Measurements from ENCODE around the gene AURKA.
A peak's percentile ranks its signal among the peaks of the same experiment; 100 is the strongest.

Gene AURKA

DNA sequence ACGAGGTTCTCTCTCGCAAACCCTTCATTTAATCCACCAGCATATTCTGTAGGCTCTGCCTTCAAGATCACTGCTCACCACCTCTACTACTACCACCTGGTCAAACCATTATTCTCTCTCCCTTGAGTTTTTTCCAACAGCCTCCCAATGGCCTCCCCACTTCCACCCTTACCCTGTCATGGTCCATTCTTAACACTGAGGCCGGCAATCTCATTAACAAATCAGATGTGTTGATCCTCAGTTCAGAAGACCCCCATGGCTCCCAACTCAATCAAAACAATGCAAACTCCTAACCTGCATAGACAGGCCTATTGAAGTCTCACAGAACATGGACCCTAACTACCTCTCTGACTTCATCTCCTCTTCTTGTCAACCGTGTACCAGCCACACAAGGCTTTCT, 2.2 kb downstream of the AURKA start:
- DNase-seq: no peak

DNA sequence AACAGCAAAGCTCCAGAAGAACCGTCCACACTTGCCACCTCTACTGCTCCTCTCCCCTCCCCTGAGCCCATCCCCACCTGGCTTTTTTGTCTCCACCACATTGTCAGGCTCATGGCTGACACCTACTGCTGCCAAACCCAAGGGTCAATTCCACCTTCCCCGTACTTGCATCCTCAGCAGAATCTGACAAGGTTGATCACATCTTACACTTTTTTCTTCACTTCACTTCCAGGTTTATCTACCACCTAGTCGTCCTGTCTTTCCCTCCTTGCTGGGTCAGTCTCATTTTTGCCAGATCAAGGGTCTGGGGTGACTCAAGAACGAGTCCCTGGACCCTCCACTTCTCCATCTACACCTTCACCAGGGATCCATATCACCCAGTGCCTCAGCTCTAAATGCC, 3.1 kb downstream of the AURKA start:
- no peak for DNase-seq

DNA sequence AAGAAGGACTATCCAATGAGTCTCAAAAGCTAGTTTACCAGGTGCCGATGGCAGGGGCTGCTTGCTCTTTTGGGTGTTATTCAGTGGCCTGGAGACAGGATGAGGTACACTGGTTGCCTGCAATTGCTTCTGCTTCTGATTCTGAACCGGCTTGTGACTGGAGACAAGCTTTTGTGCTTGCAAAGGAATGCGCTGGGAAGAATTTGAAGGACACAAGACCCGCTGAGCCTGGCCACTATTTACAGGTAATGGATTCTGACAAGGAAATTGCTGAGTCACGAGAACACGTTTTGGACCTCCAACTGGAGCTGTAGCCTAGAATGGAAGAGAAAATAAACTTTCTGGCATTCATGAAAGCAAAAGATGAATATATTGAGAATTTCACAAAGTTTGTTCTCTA, 5.8 kb downstream of the AURKA start:
- no peak for DNase-seq

DNA sequence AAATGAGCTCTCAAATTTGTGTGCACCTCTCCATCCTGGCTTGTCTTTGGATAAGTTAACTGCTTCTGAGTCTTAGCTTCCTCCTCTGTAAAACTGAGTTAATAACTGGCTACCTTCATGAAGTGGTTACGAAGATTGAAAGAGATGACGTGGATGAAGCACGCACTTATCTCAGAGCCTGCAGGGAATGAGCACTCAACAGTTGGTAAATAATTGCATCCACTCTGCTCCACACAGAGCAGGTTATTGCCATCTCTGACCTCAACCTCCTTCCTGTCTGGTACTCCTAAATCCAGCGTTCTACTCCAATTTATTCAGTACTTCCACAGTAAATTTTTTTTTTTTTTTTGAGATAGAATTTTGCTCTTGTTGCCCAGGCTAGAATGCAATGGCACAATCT, 6.9 kb downstream of the AURKA start:
- no peak for DNase-seq

DNA sequence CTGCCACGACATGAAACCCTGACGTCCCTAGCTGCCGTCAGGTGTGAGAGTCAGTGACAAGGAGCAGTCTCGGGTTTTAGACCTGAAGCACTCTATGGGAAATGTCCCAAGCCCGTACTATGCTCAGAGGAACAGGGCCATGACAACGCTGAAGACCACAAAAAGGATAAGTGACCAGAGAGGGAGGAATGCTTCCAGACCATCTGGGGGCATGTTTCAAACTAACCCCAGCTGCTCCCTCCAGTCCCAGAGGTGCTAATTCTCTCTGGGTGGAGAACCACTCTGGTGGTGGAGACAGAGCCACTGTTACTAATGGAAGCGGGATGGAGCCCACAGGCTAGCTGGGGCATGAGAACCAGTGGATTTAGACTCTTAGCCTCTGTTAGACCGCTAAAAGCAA, 8.7 kb downstream of the AURKA start:
- DNase-seq: no peak

DNA sequence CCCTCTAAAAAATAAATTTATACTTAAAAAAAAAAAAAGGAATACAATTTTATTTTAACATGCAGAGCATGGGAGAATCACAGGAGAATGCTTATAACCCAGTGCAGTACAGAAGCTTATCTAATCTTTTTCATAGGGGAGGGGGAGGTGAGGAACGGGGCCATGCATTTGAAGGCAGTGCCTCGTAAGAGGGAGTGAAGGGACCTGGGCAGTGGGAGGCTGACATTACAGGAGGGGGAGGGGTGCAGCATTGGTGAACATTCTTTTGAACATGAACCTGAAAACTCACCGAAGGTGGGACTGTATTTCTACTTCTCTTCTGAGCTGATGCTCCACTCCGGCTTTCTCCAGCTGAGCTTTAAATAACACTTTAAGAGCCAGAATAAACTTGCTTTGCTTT, 9.3 kb downstream of the AURKA start:
- DNase-seq: no peak

DNA sequence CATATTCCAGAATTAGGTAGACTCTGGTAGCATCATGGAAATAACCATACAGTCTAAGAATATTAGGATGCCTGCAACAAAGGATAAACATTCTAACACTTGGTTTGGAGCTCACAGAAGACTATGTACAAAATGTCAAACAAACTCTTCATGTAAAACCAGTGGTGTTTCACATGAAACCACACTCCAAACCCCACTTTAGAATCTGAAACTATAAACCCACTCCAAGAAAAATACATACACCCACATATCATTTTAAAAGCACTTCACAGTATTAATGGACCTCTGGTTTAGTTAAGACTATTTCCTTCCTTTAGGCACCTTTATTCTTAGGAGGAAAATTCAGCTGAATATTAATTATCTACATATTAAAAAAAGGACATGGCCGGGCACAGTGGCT, 10.5 kb downstream of the AURKA start:
- no peak for DNase-seq

DNA sequence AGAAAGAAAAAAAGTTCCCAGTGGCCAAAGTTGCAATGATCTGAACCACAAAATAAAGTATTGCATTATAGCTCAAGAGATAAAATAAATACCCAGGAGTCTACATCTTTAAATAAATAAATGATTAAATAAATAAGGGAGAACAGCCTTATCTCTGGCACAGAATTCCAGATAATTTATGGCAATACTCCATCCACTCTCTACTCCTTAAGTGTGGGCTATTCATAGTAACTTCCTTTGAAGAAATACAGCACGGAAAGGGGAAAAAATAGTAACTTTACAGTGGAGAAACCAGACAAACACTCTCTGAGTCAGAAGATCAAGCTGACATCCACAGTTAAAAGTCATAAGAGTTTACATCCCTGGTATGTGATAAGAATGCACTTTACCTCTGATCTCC, 11.6 kb downstream of the AURKA start:
- no peak for DNase-seq

DNA sequence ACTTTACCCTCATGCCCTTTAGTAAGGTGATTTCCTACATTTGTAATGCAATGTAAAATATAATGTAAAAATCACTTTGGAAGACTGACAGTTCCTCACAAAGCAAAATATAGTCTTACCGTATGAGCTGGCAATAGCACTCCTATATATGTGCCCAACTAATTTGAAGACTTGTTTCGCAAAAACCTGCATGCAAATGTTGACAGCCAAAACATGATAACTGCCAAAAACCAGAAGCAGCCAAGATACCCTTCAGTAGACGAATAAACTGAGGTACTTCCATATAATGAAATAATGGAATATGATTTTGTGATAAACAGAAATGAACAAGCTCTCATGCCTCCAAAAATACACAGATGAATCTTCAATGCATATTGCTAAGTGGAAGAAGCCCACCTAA, 13.6 kb downstream of the AURKA start:
- DNase-seq: no peak

DNA sequence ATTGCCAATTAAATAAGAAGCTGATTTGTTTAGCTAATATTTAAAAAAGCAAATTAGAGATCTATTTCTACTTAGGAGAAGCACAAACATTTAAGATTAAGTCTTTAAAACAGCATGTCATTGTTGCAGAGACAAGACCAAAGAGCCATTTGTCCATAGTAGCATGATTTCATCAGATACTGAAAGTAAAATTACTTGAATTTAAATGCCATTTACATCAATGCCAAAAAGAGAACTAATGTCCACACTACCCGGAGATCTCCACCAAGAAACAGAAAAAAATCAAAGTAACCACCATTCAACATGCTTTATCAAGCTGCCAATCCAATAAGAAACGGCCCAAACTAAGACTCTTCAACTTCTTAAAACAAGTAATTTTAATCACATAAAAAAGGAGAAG, 15.7 kb downstream of the AURKA start:
- DNase-seq: no peak

DNA sequence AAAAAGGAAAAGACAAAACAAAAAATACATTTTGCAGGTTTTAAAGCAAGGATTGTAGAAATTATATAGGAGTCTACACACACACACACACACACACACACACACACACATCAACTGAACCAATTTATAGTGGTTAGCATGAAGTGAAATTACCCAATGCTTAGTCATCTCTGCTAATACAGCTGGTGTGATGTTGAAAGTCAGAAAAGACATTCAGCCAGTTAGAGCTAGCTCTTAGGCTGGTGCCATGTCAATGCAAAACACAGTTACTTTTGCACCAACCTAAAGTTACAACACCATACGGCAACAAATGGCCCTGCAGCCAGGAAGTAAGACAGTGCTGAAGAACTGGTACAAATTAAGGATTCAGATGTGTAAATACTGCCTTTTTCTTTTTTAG, 18.1 kb downstream of the AURKA start:
- peak in 1 of 2 donors; percentile 64 for DNase-seq

DNA sequence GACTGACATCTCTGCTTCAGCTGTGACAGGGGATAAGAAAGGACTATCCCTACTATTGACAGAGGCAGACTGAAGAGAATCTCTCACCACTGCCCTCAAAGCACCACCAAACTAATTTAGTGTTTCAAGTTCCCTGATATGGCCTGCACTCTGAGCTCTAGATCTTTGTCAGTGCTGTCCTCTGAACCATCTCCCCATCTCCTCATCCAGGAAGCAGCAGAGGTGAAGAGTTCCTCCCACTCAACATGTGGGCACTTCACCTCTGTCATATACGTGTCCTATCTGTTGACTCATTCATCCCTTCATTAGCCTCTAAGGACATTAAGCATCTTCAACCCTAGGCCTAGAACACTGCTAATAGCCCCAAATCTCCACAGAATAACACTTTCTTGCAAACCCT, 19.2 kb downstream of the AURKA start:
- no peak for DNase-seq

DNA sequence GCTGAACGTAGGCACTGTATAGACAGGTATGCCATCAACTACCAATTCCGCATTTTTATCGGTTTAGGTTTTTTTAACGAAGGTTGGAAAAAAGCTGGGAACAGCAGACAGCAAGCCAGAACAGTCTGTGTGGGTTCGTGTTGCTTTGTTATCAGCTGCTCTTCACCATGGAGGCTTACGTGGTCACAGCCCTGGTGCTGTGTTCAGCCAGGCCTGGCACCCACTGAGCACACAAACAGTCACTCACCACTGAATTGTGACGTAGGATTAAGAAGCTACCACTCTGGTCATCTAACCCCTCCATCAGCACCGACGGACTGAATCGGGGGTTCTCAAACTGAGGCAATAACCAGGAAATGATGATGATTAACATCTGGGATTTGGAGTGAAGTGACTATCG, 20.0 kb downstream of the AURKA start:
- no peak for DNase-seq

DNA sequence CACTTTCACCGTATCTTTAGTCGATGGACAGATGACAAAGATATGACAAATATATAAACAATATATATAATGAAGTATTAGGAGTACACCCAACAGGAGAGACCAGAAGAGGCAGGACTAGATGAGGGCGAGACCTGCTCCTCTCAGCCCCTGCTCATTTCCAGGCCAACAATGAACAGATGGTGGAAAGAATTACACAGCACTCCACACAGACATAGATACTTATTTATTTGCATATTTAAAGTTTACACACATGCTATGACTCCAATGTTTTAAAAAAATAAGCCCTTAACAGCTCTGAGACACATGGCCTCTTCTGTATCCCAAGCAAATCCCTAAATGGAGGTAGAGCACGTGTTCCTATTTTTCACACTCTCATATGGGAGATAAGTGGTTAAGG, 22.8 kb downstream of the AURKA start:
- no peak for DNase-seq

DNA sequence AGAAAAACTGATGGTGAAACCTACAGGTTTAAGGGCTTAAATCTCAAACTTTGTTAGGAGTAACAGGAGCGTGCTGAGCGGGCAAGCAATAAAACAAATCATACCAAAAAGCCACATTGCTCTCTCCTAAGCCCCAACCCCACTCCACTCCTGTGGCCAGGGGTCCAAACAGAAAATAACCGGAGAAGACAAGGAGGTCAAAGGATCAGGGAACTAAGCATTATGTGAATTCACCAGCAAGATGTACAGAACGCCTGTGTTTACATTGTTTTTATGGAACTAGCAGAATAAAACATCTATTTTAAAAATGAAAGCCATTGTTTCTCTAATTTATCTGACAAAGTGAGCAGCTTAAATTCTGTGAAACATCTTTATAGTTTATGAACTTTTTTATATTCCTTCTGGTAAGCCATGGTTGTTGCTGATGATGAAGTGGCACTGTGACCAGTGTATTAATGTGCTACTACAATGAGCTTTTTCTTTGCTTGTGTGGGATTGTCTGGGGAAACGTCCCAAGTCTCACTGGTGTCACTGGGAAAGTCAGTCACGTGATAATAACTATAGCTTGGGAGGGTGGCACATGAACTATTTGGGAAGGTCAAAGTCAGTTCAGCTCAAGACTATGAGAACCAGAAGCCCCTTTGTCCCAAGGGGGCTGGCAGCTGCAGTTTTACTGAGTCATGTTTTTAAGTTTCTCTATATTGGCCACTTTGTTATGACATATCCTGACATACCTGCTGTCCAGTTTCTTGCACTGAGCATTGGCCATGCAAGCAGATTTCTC, 23.5 kb downstream of the AURKA start:
- DNase-seq: no peak

DNA sequence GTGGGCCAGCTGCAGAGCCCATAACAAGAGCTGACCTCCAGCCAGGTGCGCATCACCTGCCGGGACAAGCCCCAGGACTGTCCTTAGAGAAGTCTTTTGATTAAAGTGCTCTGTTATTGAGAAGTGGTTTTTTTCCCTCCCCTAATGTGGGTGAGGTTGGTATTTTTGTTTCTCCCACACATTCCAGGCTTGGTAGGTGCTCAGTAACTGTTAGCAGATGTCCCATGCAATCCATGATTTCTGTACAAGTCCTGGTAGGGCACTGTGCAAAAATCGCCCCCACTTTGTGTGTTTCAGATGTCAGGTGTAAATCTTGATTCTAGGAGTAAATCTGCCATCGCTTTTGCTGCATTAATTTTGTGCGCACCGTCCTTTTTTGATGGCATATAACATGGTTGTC, 28.5 kb downstream of the AURKA start:
- no peak for DNase-seq

DNA sequence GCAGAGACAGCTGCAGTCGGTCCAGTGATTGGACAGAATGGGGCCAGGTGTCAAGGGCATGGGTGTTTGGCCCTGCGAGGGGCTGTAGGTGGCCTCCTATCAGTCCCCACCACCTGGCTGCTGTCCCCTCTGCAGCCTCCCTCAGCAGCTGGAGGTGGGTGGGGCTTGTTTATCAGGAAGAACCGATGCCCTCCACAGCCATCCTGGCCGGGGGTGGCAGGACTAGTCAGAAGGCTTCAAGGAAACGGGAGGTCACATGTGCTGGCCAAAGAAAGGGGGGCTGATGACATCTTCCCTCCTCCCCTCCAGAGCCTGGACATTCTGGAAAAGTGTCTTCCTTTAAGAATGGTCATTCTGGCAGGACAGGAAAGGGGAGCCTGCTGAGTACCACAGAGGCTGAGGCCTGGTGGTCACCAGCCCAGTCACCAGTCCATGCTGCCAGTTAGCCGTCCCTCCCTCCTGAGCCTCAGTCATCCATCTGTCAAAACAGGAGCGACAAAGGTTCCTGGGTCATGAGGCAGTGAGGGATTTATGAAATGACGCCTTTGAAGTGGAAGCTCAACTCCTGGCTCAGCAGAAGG, 29.1 kb downstream of the AURKA start:
- no peak for DNase-seq

DNA sequence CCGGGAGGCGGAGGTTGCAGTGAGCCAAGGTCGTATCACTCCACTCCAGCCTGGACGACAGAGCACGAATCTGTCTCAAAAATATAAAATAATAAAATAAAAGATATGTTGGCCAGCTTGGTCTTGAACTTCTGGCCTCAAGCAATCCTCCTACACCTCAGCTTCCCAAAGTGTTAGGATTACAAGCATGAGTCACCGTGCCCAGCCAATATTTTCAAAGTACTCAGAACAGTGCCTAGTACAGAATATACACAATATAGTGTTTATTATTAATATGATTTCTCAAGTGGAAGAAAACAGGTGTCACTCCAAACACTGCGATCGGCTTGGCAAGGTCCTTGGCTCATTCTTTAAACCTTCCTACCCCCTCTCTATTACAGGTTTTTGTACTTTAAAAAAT, 30.1 kb downstream of the AURKA start:
- no peak for DNase-seq

DNA sequence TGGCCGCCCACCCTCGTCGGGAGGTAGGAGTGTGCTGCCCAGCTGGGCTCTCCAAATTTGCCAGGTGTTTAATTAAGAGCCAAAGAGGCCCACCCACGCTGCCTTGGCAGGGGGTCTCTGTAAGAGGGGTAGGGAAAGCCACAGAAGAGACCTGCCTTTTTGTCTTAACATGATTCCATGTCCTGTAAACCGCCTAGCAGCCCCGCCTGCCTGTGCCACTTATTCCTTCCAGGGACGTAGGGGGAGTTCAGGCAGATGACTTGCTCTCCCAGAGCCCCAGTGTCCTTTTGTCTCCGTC, 31.2 kb downstream of the AURKA start:
- DNase-seq: no peak

DNA sequence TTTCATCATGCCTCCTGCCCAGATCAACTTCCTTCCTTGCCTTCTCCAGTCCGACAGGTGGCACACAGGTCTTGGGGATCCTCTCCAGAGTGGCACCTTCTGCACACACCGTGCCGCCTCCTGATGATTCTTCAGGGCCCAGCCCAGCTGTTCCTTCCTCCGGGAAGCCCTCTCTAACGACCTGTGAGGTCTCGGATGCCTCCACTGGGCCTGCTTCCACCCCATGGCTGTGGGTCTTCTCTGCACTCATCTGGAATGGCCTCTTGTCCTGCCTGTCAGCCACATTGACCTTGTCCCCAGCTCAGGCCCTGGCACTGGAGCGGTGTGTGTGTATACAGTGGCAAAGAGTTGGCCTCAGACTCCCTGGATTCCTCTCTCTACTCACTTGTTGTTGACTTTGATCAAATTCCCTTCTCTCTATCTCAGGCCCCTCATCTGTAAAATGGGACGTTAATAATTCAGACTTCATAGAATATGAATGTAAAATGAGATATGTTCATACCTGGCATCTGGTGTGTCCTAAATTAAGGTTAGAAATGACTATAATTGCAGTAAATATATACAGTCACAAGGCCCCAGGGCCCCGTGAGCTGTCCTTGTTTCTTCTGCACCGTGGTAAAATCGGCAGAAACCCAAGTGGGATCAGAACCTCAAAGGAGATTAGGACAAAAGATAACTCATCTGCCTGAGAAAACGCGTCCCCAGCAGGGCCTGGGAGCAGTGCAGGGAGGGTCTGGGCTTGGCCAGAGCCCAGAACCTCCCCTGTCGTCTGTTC, 31.7 kb downstream of the AURKA start:
- no peak for DNase-seq

DNA sequence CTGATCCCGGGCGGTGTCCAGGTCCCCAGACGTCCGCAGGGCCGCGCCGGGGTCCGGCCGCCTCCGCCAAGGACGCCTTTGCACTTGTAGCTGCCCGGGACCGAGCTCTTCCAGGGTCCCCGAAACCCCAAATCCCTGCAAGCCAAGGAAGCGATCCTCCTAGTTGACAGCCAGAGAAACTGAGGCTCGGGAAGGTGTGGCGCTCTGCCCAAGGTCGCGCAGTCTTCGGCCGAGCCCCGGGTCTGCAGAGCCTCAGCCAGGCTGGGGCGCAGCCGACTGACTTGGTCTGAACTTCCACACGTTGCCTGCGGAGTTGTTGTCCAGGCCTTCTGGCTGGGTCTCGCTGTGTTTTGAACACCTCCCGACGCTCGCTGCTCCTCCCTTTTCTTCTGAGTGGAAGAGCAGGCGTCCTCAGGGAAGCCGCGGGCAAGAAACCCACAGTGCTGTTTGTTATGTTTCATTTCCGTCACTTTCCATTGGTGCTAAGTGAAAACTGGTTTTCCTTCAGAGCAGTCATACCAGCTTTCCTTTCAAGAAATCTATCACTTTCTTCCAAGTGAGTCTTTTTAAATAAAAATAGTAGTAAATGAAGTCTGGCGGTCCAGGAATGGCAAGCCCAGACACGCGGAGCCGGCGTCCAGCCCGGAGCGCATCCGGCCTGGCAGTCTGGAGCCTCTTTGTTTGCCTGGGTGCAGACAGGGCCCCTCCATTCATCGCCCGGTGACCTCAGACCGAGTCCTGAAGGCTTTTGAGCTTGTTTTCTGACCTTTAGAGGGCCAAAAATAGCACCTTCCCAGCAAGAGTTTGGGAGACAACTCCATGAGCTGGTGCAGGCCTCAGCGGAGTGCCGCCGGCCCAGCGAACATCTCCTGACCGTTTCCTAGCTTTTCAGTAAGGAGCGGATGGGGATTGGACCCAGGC, 32.5 kb downstream of the AURKA start:
- no peak for DNase-seq

DNA sequence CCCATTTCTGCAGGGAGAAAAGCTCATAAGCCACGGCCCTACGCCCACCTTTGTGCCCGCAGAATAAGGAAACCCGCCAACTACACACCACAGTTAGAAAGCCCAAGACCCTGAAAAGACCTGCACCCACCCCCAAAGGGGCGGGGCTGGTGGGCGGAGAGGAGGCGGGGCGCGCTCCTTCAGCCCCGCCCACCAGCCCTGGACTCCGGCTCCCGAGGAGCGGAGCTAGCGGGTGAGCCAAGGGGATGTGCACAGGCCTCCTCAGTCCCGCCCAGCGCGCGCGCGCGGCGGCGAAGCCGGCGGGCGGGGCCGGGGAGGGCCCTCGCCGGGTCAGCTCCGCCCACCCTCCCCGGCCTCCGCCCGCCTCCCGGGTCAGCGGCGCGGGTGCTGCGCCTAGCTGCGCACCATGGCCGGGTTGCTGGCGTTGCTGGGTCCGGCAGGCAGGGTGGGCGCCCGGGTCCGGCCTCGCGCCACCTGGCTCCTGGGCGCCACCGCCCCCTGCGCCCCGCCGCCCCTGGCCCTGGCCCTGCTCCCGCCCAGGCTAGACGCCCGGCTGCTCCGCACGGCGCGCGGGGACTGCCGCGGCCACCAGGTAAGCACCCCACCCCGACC, 33.3 kb downstream of the AURKA start, which contains the start of gene FAM210B:
Gene FAM210B (plus strand): TSS at position 375 of the 612 bp plus-strand sequence. CDS start 32 bp downstream, at position 407.
- peak; percentile 28 to 44 for DNase-seq

DNA sequence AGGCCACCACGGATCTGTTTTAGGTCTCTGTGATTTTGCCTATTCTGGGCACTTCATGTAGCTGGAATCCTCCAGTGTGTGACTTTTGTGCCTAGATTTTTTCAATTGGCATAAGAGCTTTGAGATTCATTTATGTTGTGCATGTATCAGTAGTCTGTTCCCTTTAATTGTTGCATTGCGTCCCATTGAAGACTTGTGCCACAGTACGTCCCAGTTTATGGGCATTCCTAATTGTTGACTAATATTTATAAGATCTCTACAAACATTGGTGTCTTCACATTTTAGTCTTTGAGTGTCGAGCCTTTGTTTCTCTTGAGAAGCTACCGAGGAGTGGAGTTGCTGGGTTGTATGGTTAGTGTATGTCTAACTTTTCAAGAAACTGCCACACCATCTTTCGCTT, 33.9 kb downstream of the AURKA start:
- DNase-seq: no peak
